GM12874 (cell line): Measurements from ENCODE around the gene SERTAD2.

Experiments used
- CTCF ChIP-seq: IDR thresholded peaks from 2 replicates; pipeline ENCODE4 v1.5.1; 2011; ENCODE audit warnings: low read depth, mild to moderate bottlenecking, control low read depth, low read length, moderate library complexity; ENCODE audit not compliant: insufficient read depth

SERTAD2 gene

GRCh38 chr2:64669288-64669687, 15.6 kb upstream of the SERTAD2 start:
- TF ChIP-seq CTCF, result no peak

GRCh38 chr2:64668542-64668941, 14.8 kb upstream of the SERTAD2 start:
- TF ChIP-seq CTCF, result no peak

- TF ChIP-seq CTCF, result no peak
Measured at GRCh38 chr2:64667535-64667934, 13.8 kb upstream of the SERTAD2 start.

- no peak for TF ChIP-seq CTCF
Measured at GRCh38 chr2:64666810-64667438, 13.2 kb upstream of the SERTAD2 start.

GRCh38 chr2:64665709-64666108, 12.0 kb upstream of the SERTAD2 start:
- no peak for TF ChIP-seq CTCF

- TF ChIP-seq CTCF, result no peak
Measured at GRCh38 chr2:64663402-64663801, 9.7 kb upstream of the SERTAD2 start.

GRCh38 chr2:64661741-64662169, 8.0 kb upstream of the SERTAD2 start:
- TF ChIP-seq CTCF, result no peak

GRCh38 chr2:64659252-64659651, 5.5 kb upstream of the SERTAD2 start:
- TF ChIP-seq CTCF, result no peak
